GM19438 (cell line): Measurements from ENCODE around the gene KIF15.

Source experiments
- ATAC-seq: cut with Tn5 transposase; IDR thresholded peaks from one replicate; pipeline ENCODE4 v1.9.1; 2021; ENCODE audit warnings: low read depth; ENCODE audit not compliant: unreplicated experiment

Gene KIF15

GRCh38 chr3:44870375-44871061 is 108.9 kb downstream of the KIF15 start:
- ATAC-seq = no peak

- ATAC-seq = no peak
Observed at GRCh38 chr3:44874308-44874707, 112.7 kb downstream of the KIF15 start, which contains the start of gene TGM4. TSS of gene TGM4 (plus strand) at chr3:44874608. CDS start at chr3:44874679, 71 bp downstream.

GRCh38 chr3:44875596-44875995 is 114.0 kb downstream of the KIF15 start:
- no peak for ATAC-seq

- ATAC-seq = no peak
Observed at GRCh38 chr3:44877333-44877732, 115.7 kb downstream of the KIF15 start.

DNA sequence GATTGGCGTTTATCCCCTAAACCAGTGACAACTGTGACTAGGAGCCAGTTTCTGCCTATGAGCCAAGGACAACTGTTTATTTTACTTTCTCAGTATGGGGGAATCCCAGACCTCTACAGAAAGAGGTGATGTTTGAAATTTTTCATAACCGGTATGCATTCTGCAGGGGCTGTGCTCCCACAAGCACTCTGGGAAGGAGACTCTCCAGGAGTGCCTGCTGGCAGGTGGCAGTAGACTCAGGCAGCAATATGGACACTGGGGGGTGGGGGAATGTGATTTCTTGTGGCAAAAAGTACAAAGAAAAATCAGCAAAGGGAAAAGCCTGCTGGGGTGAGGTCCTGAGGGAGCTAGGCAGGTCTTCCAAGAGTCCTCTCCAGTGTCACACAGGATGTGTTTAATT is 118.7 kb downstream of the KIF15 start:
- ATAC-seq = no peak

GRCh38 chr3:44883213-44883955 is 121.8 kb downstream of the KIF15 start:
- no peak for ATAC-seq

GRCh38 chr3:44883999-44884431 is 122.4 kb downstream of the KIF15 start:
- no peak for ATAC-seq

DNA sequence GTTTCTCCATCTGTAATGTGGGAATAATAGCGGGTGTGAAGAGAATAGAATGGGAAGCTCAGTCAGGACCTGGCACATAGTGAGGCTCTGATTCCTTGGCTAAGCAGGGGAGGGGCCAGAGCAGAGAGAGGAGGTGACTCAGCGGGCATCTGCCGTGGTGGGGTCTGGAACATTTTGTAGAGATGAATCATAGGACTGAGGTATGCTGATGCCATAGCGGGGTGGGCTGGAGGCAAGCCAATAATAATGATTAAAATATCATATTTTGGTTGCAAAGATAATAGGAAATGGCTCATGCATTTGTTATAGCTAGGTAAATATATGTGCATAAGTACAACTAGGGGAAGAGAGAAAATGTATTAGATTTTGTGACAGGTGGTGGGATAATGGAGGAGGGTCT is 124.0 kb downstream of the KIF15 start:
- no peak for ATAC-seq

- no peak for ATAC-seq
Observed at GRCh38 chr3:44886561-44886960, 125.0 kb downstream of the KIF15 start.

DNA sequence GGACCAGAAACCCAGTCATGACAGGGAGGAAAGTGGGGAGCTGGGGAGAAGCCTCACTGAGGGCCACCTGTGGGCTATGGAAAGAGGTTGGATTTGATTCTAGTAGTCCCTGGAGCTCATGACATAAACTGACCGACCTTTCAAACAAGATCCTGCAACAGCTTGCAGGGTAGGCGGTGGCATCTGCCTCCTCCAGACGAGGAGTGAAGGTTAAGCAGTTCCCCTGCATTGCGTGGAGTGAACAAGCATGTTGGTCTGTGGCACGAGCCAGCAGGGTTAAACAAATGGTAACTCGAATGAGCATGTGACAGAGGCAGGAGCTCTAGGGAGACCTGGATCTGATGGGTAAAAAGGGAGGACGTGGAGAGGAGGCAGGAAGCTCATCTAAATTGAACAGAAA is 125.5 kb downstream of the KIF15 start:
- ATAC-seq = no peak

- ATAC-seq = no peak
Observed at GRCh38 chr3:44890258-44890657, 128.7 kb downstream of the KIF15 start.

DNA sequence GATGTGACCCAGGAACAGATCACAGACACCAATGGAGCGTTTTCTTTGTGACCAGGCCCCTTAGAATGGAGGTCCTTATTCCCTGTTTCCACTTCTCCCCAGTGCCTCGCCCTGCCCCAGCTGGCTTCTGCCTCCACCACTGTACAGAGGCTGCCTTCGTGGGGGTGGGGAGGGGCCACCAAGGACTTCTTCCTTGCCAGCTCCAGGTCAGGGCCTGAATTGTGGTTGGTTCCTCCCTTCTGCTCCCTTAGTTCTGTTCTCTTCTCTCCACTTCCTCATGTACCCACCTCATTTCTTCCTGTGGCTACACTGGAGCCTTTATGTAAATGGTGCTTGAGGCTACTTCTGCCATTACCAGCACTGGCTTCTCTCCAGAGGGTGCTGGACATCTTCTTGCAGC is 129.3 kb downstream of the KIF15 start:
- no peak for ATAC-seq

- no peak for ATAC-seq
Observed at GRCh38 chr3:44892689-44893088, 131.1 kb downstream of the KIF15 start.

DNA sequence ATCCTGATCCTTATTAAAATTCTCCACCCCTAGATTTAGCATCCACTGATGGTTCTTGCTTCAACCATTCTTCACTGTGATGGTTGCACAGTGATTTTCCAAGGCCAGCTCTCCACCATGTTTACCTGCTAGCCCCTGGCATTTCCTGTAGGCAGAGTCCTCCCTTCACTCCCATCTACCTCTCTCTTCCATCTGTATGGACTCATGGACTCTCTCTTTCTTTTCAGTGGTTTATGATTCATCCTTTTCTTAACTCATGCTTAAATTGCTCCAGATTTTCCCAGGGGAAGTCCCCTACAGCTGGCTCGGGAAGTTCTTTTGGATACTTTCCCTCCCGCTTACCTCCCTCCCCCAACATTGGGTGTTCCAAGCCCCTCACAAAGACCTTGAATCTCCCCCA is 131.5 kb downstream of the KIF15 start:
- no peak for ATAC-seq

GRCh38 chr3:44894485-44894884 is 132.9 kb downstream of the KIF15 start:
- ATAC-seq = no peak

DNA sequence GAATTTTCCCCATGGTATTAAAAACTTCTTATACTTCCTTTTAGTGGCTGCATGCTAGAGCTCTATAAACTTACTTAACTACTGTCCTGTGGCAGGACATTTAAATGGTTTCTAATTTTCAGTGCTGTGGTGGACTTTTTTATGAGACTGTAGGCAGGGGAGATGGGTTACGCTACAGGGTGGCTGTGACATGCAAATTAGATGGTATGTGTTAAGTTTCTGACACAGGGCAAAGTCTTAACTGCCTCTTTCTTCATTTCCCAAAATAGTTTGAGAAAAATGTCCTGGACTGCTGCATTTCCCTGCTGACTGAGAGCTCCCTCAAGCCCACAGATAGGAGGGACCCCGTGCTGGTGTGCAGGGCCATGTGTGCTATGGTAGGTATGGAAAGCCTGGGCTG is 134.8 kb downstream of the KIF15 start:
- ATAC-seq = no peak

DNA sequence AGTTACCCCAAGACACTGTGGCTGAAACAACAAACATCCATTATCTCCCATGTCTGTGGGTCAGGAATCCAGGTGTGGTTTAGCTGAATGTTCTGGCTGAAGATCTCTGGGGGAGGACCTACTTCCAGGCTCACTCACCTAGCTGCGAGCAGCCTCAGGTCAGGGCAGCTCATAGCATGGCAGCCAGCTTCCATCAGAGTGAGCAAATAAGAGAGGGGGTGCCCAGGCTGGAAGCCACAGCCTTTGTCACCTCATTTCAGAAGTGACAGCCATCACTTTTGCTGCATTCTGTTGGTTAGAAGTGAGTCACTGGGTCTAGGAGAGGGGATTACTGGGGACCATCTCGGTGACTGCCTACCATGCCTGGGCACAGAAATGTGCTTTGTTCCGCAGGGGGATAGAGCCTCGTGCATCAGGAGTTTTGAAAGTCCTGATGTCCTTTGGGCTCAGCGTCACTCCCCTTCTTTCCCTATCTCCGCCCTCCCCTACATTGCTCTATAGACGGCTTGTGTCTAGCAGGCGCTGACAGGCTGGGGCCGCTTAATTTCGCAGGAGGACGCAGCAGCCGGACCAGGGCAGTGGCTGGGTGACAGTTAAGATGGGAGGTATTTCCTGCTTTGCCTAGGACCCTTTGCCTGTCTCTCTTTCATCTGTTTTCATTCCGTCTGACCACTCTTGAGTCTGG is 138.2 kb downstream of the KIF15 start:
- no peak for ATAC-seq

DNA sequence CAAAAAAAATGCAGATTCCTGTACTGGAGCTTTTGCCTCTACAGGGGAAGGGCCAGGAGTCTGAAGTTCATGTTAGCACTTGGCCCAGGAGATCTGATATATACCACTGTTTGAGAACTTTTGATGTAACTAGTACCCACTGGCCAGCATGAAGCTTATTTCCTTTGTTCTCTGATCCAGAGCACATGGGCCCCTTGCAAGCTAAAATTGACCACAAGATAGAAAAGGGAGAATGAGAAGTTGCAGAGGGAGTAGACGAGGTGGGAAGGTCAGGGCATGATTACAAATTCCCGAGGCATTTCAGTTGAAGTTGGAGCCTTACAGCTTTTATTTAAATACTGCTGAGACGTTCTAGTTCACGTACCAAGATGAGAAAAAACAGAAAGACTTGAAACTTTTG is 141.0 kb downstream of the KIF15 start:
- no peak for ATAC-seq
